Measurements from ENCODE around the gene WDR74.

DNA sequence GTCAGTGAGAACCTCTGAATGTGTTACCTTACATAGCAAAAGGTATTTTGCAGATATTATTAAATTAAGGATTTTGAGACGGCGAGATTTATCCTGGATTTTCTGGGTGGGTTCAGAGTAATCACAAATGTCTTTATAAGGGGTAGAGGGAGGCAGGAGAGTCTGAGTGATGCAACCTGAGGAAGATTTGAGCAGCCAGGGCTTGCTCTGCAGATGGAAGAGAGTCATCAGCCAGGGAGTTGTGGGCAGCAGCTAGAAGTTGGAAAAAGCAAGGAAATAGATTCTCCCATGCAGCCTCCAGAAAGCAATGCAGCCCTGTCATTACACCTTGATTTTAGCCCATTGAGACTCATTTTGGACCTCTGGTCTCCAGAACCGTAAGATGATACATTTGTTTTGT, 4.1 kb upstream of the WDR74 start:
- TF ChIP-seq, protein P1, sequence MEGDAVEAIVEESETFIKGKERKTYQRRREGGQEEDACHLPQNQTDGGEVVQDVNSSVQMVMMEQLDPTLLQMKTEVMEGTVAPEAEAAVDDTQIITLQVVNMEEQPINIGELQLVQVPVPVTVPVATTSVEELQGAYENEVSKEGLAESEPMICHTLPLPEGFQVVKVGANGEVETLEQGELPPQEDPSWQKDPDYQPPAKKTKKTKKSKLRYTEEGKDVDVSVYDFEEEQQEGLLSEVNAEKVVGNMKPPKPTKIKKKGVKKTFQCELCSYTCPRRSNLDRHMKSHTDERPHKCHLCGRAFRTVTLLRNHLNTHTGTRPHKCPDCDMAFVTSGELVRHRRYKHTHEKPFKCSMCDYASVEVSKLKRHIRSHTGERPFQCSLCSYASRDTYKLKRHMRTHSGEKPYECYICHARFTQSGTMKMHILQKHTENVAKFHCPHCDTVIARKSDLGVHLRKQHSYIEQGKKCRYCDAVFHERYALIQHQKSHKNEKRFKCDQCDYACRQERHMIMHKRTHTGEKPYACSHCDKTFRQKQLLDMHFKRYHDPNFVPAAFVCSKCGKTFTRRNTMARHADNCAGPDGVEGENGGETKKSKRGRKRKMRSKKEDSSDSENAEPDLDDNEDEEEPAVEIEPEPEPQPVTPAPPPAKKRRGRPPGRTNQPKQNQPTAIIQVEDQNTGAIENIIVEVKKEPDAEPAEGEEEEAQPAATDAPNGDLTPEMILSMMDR (IDR thresholded peaks at IDR 0.05) = no peak
- no peak for TF ChIP-seq POLR2A (IDR thresholded peaks at IDR 0.05)
- TF ChIP-seq POLR2AphosphoS5 (IDR thresholded peaks at IDR 0.05) = no peak

Measured in stomach (tissue), 4 donors.